ENCODE data around the gene MT1HL1.
"Not testable (repeated sequence)": the region's sequence is repeated elsewhere in the genome, so short reads cannot be mapped to it uniquely, and the experiment has no call there.

The MT1HL1 gene

GRCh38 chr1:236994450-236994849 is 9.8 kb downstream of the MT1HL1 start:
- H3K27ac ChIP-seq, result no peak overlapping the region
- TF ChIP-seq ZFX (IDR thresholded peaks at IDR 0.05; ENCODE audit: borderline replicate concordance), result no peak
- TF ChIP-seq CTCF (IDR thresholded peaks at IDR 0.05), result no peak

- TF ChIP-seq CTCF (IDR thresholded peaks at IDR 0.05), result no peak
- TF ChIP-seq ZFX (IDR thresholded peaks at IDR 0.05; ENCODE audit: borderline replicate concordance), result no peak
Measured at GRCh38 chr1:236992449-236992848, 11.8 kb downstream of the MT1HL1 start.

GRCh38 chr1:236990052-236990445 is 14.2 kb downstream of the MT1HL1 start:
- no peak for TF ChIP-seq ZFX (IDR thresholded peaks at IDR 0.05; ENCODE audit: borderline replicate concordance)
- no peak for TF ChIP-seq CTCF (IDR thresholded peaks at IDR 0.05)
- H3K27ac ChIP-seq, result no peak overlapping the region

More at GRCh38 chr1:236992449-236992848, 11.8 kb downstream of the MT1HL1 start:
- no peak overlapping the region for H3K27ac ChIP-seq

GRCh38 chr1:236989290-236990051 is 14.8 kb downstream of the MT1HL1 start:
- no peak overlapping the region for H3K27ac ChIP-seq
- no peak for TF ChIP-seq ZFX (IDR thresholded peaks at IDR 0.05; ENCODE audit: borderline replicate concordance)
- TF ChIP-seq CTCF (IDR thresholded peaks at IDR 0.05), result no peak

- no peak overlapping the region for H3K27ac ChIP-seq
- TF ChIP-seq ZFX (IDR thresholded peaks at IDR 0.05; ENCODE audit: borderline replicate concordance), result no peak
- TF ChIP-seq CTCF (IDR thresholded peaks at IDR 0.05), result no peak
Measured at GRCh38 chr1:236983818-236984217, 20.4 kb downstream of the MT1HL1 start.

GRCh38 chr1:236982380-236982779 is 21.9 kb downstream of the MT1HL1 start:
- no peak overlapping the region for H3K27ac ChIP-seq
- TF ChIP-seq ZFX (IDR thresholded peaks at IDR 0.05; ENCODE audit: borderline replicate concordance), result no peak
- TF ChIP-seq CTCF (IDR thresholded peaks at IDR 0.05), result no peak

GRCh38 chr1:236981431-236981830 is 22.8 kb downstream of the MT1HL1 start:
- not testable (repeated sequence) for H3K27ac ChIP-seq
- TF ChIP-seq CTCF (IDR thresholded peaks at IDR 0.05), result 0 out of 2 replicates have a peak, but pooled peaks have one; percentile 19

Measured in 22Rv1 (cell line).